ACHN (cell line): ENCODE results near the gene CCDC181.
A peak's percentile ranks its signal among the peaks of the same experiment; 100 is the strongest.

Source experiments
- DNase-seq: peaks from one replicate; pipeline ENCODE4 v3.0.0-alpha.2; 2015
- in situ Hi-C: cut with HindIII; loops from 2 replicates; pipeline ENCODE4 v1.10.0; 2017; ENCODE audit warnings: low sequenced_read_pairs, low pct_ligation_motif_present, low pct_unique_long_range_greater_than_20kb

Gene CCDC181

GRCh38 chr1:169427081-169427641 lies at the start of gene CCDC181:
CCDC181 (minus strand) TSS chr1:169427474; CDS start chr1:169424927, 2,547 bp downstream.
- in situ Hi-C loops: no loop called here
- peak; percentile 87 for DNase-seq

- DNase-seq: no peak
Measured at GRCh38 chr1:169475806-169476387, 48.6 kb upstream of the CCDC181 start.

DNA sequence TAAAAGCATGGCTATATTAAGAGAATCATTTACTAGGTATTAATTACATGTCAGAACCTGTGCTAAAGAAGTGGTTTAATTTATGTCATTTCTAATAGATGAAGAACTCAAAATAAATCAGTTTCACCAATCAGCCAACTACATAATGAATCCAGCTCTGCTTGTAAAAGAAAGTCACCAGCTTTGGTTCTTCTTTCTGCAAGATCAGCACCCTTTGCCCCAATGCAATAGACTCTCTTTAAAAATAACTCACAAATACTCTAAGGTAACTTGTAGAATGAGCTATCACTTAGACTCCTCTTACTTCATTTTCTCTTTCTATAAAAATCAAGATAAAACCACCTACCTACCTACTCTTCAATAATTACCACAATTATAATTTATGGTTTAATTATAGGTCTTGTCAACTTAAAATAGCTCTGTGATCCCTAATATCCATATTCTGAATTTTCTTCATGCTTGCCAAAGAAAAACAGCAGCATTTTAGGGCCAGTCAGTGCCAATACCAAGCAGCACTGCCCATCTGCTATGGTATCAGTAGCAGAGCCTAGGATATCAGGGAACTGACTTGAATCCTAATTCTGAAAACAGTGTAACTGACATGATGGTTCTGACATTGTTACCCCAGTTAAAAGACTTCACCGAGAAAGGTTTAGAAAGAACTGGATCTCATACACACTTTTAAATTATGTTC lies 47.2 kb upstream of the CCDC181 start:
- DNase-seq: no peak
- in situ Hi-C loops: no loop called here

More at GRCh38 chr1:169475806-169476387, 48.6 kb upstream of the CCDC181 start:
- in situ Hi-C loops: no loop called here

GRCh38 chr1:169473347-169473746 lies 46.1 kb upstream of the CCDC181 start:
- no peak for DNase-seq
- in situ Hi-C loops: no loop called here

GRCh38 chr1:169472738-169473137 lies 45.5 kb upstream of the CCDC181 start:
- DNase-seq: no peak
- in situ Hi-C loops: no loop called here

GRCh38 chr1:169468982-169469381 lies 41.7 kb upstream of the CCDC181 start:
- no peak for DNase-seq
- in situ Hi-C loops: no loop called here

GRCh38 chr1:169466259-169467230 lies 39.3 kb upstream of the CCDC181 start:
- DNase-seq: peak; percentile 70
- in situ Hi-C loops: no loop called here

DNA sequence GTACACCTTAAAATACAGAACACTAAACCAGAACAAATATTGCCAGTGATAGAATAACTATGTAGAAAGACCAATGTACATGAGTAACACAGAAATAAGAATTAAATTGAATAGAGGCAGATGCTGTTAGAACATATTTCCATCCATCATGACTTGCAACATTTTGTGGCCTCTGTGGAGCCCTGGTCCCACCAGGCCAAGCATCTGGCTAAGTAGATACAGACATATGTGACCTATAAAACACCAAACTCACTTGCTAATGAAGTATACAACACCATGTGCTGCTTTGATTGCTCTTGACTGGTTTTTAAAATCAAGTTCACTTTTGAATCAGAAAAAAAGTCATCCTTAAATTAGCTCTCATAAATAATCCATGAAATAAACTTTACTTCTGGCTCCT lies 38.0 kb upstream of the CCDC181 start:
- no peak for DNase-seq
- in situ Hi-C loops: no loop called here

GRCh38 chr1:169462385-169462784 lies 35.1 kb upstream of the CCDC181 start:
- in situ Hi-C loops: no loop called here

GRCh38 chr1:169461390-169462000 lies 34.2 kb upstream of the CCDC181 start:
- no peak for DNase-seq
- in situ Hi-C loops: no loop called here

More at GRCh38 chr1:169462385-169462784, 35.1 kb upstream of the CCDC181 start:
- no peak for DNase-seq

DNA sequence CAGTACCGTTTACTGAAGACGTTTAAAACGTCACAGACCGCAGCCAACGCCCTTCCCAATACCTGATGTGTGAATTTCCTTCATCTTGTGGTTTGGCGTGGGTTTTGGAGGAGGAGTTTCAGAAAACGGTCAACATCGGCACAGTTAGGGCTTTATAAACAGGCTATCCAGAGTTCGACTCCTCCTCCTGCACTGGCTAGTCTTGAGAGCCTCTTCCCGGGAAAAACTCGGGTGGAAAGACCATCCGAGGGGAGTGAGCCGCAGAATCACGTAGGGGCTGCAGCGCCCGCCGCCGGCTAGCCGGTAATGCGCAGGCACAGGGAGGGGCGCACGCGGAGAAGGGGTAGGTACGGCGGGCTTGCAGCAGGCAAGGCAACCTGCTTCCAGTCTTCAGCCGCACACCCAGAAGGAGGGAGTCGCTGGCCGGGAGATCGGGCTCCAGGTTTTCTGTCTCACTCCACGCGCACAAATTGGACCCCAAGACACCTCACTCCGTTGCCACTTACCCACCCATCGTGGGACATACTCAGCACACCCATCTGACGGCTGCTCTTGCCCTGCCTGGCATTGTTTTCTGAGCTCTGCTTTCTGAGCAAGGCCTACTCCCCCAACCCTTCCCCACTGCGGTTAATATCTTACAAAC lies 33.0 kb upstream of the CCDC181 start:
- in situ Hi-C loops: no loop called here
- no peak for DNase-seq

DNA sequence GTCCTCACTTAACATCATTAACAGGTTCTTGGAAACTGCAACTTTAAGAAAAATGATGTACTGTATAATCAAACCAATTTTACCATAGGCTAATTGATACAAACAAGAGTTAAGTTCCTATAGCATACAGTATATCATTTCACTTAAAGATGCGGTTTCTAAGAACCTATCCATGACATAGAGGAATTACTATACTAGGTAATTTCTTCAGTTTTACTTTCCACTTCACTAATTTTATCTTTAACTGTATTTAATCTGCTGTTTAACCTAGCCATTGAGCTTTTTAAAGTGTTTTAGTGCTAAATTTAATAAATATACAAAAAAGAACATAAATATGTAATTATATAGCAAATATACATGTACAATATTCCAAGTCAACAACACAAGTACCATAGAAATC lies 30.2 kb upstream of the CCDC181 start:
- DNase-seq: no peak
- in situ Hi-C loops: no loop called here

DNA sequence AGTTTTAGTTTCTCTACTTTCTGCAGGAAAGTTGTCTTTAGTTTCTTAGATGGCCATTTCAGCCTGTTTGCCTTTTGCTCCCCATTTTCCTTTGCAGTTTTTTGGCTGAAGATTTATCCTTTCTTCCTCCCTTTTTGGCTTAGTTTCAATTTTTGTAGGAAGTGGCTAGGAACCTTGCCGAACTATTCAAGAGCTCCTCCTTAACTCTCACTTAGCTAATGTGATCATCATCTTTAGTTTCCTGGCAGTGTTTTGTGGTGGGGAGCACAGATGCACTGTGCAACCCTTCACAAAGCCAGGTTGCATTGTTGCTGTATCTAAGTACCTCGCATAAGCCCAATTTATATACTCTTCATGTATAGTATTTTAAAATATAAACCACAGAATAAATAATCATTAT lies 28.8 kb upstream of the CCDC181 start:
- DNase-seq: no peak
- in situ Hi-C loops: no loop called here

DNA sequence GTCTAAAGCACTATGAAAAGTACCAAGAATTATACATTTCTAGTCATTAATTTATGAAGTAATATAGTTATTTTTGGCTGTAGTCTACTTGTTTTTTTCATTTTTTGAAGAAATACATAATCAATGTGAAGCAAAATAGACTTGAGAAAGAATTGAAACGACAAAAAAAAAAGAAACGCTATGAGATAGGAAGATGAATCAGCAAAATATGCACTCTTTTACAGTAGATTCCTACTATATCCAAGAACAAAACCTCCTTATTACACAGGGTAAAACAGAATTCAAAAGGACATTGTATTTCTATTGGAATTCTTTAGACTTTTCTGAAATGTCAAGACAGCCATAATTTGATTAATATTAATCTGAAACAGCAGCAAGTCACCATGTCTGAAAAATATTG lies 25.6 kb upstream of the CCDC181 start:
- DNase-seq: no peak
- in situ Hi-C loops: no loop called here

- no peak for DNase-seq
- in situ Hi-C loops: no loop called here
Measured at GRCh38 chr1:169451218-169451824, 24.0 kb upstream of the CCDC181 start.

- no peak for DNase-seq
- in situ Hi-C loops: no loop called here
Measured at GRCh38 chr1:169443923-169444322, 16.6 kb upstream of the CCDC181 start.

GRCh38 chr1:169426174-169426705 lies 1.0 kb downstream of the CCDC181 start:
- DNase-seq: peak; percentile 51
- in situ Hi-C loops: no loop called here
